Psoas muscle (tissue), 8 donors: ENCODE results near the gene CUZD1. TPM values are rescaled to one million over a fixed set of nuclear protein-coding genes. Genes with fewer than 3 reads are reported as not detected.

Experiments
- ATAC-seq, 4 donors: fragments of 200-7000 bp; cut with Tn5 transposase; one replicate each; pipeline ENCODE4 v1.9.1; 2020; ENCODE audit warnings: moderate library complexity in 3 of 4, mild to moderate bottlenecking in 2 of 4
- DNase-seq, 2 donors: peaks; one replicate each; pipeline ENCODE4 v3.0.0-alpha.2; 2020
- H3K27ac ChIP-seq: fragments of 200-600 bp; one replicate; pipeline ENCODE4 v1.8.0; 2022
- H3K27me3 ChIP-seq, 3 donors: fragments of 200-600 bp in 1 of 3; one replicate each; pipeline versions ENCODE4 v1.6.1 to v1.8.0; 2013 to 2022; ENCODE audit warnings: low read length in 2 of 3, mild to moderate bottlenecking in 2 of 3, moderate library complexity in 1 of 3; ENCODE audit not compliant: insufficient read depth in 3 of 3
- H3K36me3 ChIP-seq, 2 donors: fragments of 200-600 bp in 1 of 2; one replicate each; pipeline versions ENCODE4 v1.6.1 to v1.8.0; 2013 to 2022; ENCODE audit warnings: low read depth in 1 of 2, mild to moderate bottlenecking in 1 of 2, moderate library complexity in 1 of 2; ENCODE audit not compliant: insufficient read depth in 1 of 2
- H3K4me1 ChIP-seq: fragments of 200-600 bp; one replicate; pipeline ENCODE4 v1.8.0; 2022
- H3K4me3 ChIP-seq: fragments of 200-600 bp; one replicate; pipeline ENCODE4 v1.8.0; 2022; ENCODE audit warnings: mild to moderate bottlenecking
- H3K9me3 ChIP-seq: fragments of 200-600 bp; one replicate; pipeline ENCODE4 v1.8.0; 2022
- WGBS, 3 donors: extraction: QIAGEN DNeasy Blood & Tissue Kit; methylation state at CpG; one replicate each; pipeline versions ENCODE4 v1.1.6 to v1.1.7; 2013; 5-methylcytosine and 5-hydroxymethylcytosine counted together
- intact Hi-C, 2 donors: fragments of 100-400 bp; cut with DNase I; formaldehyde crosslinking; loops; one replicate each; pipeline versions ENCODE4 v1.11.0 to v1.14.2; 2022
- polyA plus RNA-seq, 3 donors: library from polyadenylated mRNA; stranded (reverse); fragments of 200-250 nt; gene quantifications; one replicate each; pipeline ENCODE4 v1.2.3, GENCODE V29; 2013
- total RNA-seq, 4 donors: library from RNA; stranded (reverse); fragmentation: NEBNext Ultra II Directional in 2 of 4; extraction: Animal tissue kit (Norgen Biotek cat#: 25700) in 2 of 4; gene quantifications; one replicate each; pipeline versions ENCODE4 v1.2.1 to v1.2.4, GENCODE V29; 2021 to 2023
- TF ChIP-seq, protein P1 (sequence below): fragments of 200-600 bp; IDR thresholded peaks from one replicate; pipeline ENCODE4 v1.8.0; 2022; ENCODE audit warnings: antibody characterized with exemption
- donor health status: healthy with polysubstance abuse.
- donor health status: DM: no; HTN: no; CAD: no; lungs with moderate emphysema.
- donor health status: Bipolar disorder and iron deficiency.
- donor health status: healthy.
- donor health status: DM: yes; HTN: yes; CAD: no.
- donor health status: DM: no; HTN: no; CAD: no.
- donor health status: DM: no; HTN: no; CAD: no.
- donor health status: DM: yes; HTN: yes; CAD: no.

CUZD1 gene
- total and polyA plus RNA-seq, 7 donors: 0.10 to 0.35 (median 0.18) TPM; not detected in 1

DNA sequence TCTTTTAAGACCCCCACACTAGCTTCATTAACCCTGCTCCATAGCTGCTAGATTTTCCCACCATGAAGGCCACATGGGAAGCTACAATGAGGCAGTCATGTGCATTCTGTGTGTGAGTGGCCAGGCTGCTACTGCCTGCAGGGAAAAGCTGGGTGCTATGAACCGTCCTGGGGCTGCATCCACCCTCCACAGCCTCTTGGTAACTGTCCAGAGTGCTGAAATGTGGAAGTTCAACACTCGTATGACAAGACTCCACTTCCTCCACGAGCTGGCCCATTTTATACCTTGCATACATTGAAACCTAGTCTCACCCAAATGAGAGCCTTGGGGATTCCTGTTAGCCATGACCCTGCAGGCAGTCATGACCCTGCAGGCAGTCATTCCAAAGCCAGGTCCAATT, 59.4 kb downstream of the CUZD1 start:
- TF ChIP-seq, protein P1, sequence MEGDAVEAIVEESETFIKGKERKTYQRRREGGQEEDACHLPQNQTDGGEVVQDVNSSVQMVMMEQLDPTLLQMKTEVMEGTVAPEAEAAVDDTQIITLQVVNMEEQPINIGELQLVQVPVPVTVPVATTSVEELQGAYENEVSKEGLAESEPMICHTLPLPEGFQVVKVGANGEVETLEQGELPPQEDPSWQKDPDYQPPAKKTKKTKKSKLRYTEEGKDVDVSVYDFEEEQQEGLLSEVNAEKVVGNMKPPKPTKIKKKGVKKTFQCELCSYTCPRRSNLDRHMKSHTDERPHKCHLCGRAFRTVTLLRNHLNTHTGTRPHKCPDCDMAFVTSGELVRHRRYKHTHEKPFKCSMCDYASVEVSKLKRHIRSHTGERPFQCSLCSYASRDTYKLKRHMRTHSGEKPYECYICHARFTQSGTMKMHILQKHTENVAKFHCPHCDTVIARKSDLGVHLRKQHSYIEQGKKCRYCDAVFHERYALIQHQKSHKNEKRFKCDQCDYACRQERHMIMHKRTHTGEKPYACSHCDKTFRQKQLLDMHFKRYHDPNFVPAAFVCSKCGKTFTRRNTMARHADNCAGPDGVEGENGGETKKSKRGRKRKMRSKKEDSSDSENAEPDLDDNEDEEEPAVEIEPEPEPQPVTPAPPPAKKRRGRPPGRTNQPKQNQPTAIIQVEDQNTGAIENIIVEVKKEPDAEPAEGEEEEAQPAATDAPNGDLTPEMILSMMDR: no peak
- Histone ChIP-seq H3K4me1 (no peaks in the 10 kb centered on the region), H3K4me3 (no peak overlapping the region), H3K27me3 (peaks cover 0 to 2% (median 0%) of the 10 kb centered on the region in 3 donors), H3K36me3 (no peaks in the 10 kb centered on the region), H3K9me3 (no peaks in the 10 kb centered on the region), H3K27ac (no peak overlapping the region)
- 0 to 5% (median 3%) methylated on average over 3 of the region's 3 CpGs for WGBS, 3 donors
- ATAC-seq (no peak), DNase-seq (no peak)
- intact Hi-C loops: loop anchor here in 1 of 2 donors (5.0 kb wide), 1 partner anchor 424 kb away; no protein-coding TSS in a partner anchor

DNA sequence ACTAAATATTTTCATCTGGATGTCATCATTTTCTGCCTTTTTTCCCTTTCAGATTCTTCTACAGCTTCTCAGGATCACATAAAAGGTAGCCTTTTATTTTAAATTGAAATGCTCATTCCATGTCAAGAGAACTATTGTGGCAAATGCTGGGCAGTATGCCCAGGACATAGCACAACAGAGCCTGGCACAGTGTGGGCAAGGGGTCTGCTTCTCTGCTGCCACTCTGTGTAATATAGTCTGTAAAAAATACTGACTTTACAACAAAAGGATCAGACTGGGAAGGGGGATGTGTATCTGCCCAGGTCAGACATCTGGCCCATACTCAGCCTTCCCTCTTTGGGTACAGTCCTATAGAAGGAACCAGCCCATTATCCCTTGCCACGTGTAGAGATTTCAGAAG, 62.7 kb downstream of the CUZD1 start:
- Histone ChIP-seq H3K9me3 (no peaks in the 10 kb centered on the region), H3K27me3 (no peaks in the 10 kb centered on the region), H3K27ac (no peak overlapping the region), H3K4me3 (no peak overlapping the region), H3K4me1 (no peaks in the 10 kb centered on the region), H3K36me3 (no peaks in the 10 kb centered on the region)
- ATAC-seq (no peak), DNase-seq (no peak)
- TF ChIP-seq, protein P1: no peak
- intact Hi-C loops: no loop called here
- WGBS, 3 donors: 33 to 56% (median 33%) methylated on average over 1 of the region's 1 CpG

Other genes with a start within 250 kb of the CUZD1 start
- not detected for gene C10orf120, start 146.0 kb downstream of the CUZD1 start, total RNA-seq
- not detected for gene C10orf120, start 146.0 kb downstream of the CUZD1 start, polyA plus RNA-seq
- gene FAM24B, start 33.7 kb upstream of the CUZD1 start, total RNA-seq: under 1 TPM in 3 of 4 donors, not detected in 1; 0.74 to 0.97 (median 0.90) TPM
- gene FAM24B, start 33.7 kb upstream of the CUZD1 start, polyA plus RNA-seq: 1 to 10 TPM in 1 of 3 donors, under 1 TPM in 2; 0.46 to 1.1 (median 0.97) TPM
- not detected for gene FAM24A, start 64.8 kb upstream of the CUZD1 start, total RNA-seq
- not detected for gene FAM24A, start 64.8 kb upstream of the CUZD1 start, polyA plus RNA-seq
- 1 to 10 TPM; 4.3 to 8.3 (median 6.8) TPM for gene C10orf88, start 108.4 kb upstream of the CUZD1 start, total RNA-seq
- 1 to 10 TPM; 4.1 to 9.5 (median 6.3) TPM for gene C10orf88, start 108.4 kb upstream of the CUZD1 start, polyA plus RNA-seq
- 1 to 10 TPM; 3.3 to 5.2 (median 4.0) TPM for gene PSTK, start 134.5 kb upstream of the CUZD1 start, total RNA-seq
- gene PSTK, start 134.5 kb upstream of the CUZD1 start, polyA plus RNA-seq: 1 to 10 TPM; 5.5 to 8.3 (median 5.5) TPM
- gene IKZF5, start 162.9 kb upstream of the CUZD1 start, total RNA-seq: 10 to 100 TPM; 10.5 to 18.6 (median 11.9) TPM
- gene IKZF5, start 162.9 kb upstream of the CUZD1 start, polyA plus RNA-seq: 10 to 100 TPM in 1 of 3 donors, 1 to 10 TPM in 2; 4.9 to 20.1 (median 6.1) TPM
- 10 to 100 TPM; 37.4 to 50.1 (median 43.5) TPM for gene ACADSB, start 163.1 kb upstream of the CUZD1 start, total RNA-seq
- 10 to 100 TPM in 2 of 3 donors, 1 to 10 TPM in 1; 9.8 to 21.7 (median 12.9) TPM for gene ACADSB, start 163.1 kb upstream of the CUZD1 start, polyA plus RNA-seq